Progenitor cell of endocrine pancreas (in vitro differentiated cells): ENCODE data around the gene CHAMP1. TPM values are rescaled to one million over a fixed set of nuclear protein-coding genes. Genes with fewer than 3 reads are reported as not detected.
A peak's percentile ranks its signal among the peaks of the same experiment; 100 is the strongest.

Experiments used
- DNase-seq: peaks from one replicate; pipeline ENCODE4 v3.0.0; 2021; ENCODE audit warnings: low spot score; ENCODE audit not compliant: unreplicated experiment
- H3K27ac Mint-ChIP-seq: 2 replicates; pipeline ENCODE4 v1.8.0; 2021; ENCODE audit warnings: mild to moderate bottlenecking, moderate library complexity, mixed read lengths
- H3K27me3 Mint-ChIP-seq: 2 replicates; pipeline ENCODE4 v1.8.0; 2021; ENCODE audit warnings: mixed read lengths
- H3K36me3 Mint-ChIP-seq: 2 replicates; pipeline ENCODE4 v1.8.0; 2022; ENCODE audit warnings: mixed read lengths; ENCODE audit not compliant: insufficient read depth
- H3K4me1 Mint-ChIP-seq: 2 replicates; pipeline ENCODE4 v1.8.0; 2021; ENCODE audit warnings: low read depth, mixed read lengths
- H3K4me3 Mint-ChIP-seq: 2 replicates; pipeline ENCODE4 v1.8.0; 2021; ENCODE audit warnings: low read depth, mild to moderate bottlenecking, moderate library complexity, mixed read lengths
- H3K9me3 Mint-ChIP-seq: 2 replicates; pipeline ENCODE4 v1.8.0; 2021; ENCODE audit warnings: low read depth, mixed read lengths
- CTCF ChIP-seq: fragments of 200-600 bp; sonication (generic); IDR thresholded peaks from one replicate; pipeline ENCODE4 v1.5.0; 2021; ENCODE audit warnings: antibody characterized with exemption, mild to moderate bottlenecking; ENCODE audit not compliant: unreplicated experiment
- total RNA-seq: library from RNA; stranded (reverse); gene quantifications from 2 replicates; pipeline ENCODE4 v1.2.1, GENCODE V29; 2021

Gene CHAMP1
- total RNA-seq, 1 donor from 2014 or later = 39.8 TPM

GRCh38 chr13:114318624-114319023 is 4.3 kb downstream of the CHAMP1 start:
- Mint-ChIP-seq H3K4me1 (peaks cover 24% of the 10 kb centered on the region), H3K36me3 (peaks cover 26% of the 10 kb centered on the region), H3K9me3 (no peaks in the 10 kb centered on the region), H3K4me3 (no peak overlapping the region), H3K27me3 (no peaks in the 10 kb centered on the region), H3K27ac (peak overlapping the region; percentile 85)
- TF ChIP-seq CTCF = no peak
- no peak for DNase-seq

- H3K4me3 Mint-ChIP-seq = no peak overlapping the region
- no peak for TF ChIP-seq CTCF
- peak overlapping the region; percentile 5 for H3K27ac Mint-ChIP-seq
- H3K36me3 Mint-ChIP-seq = peaks cover 33% of the 10 kb centered on the region
- no peaks in the 10 kb centered on the region for H3K27me3 Mint-ChIP-seq
- peaks cover 24% of the 10 kb centered on the region for H3K4me1 Mint-ChIP-seq
- H3K9me3 Mint-ChIP-seq = no peaks in the 10 kb centered on the region
- no peak for DNase-seq
Observed at GRCh38 chr13:114319441-114319913, 5.2 kb downstream of the CHAMP1 start.

- Mint-ChIP-seq H3K27me3 (no peaks in the 10 kb centered on the region), H3K4me1 (peaks cover 20% of the 10 kb centered on the region), H3K4me3 (no peak overlapping the region), H3K27ac (peak overlapping the region; percentile 70), H3K36me3 (peaks cover 38% of the 10 kb centered on the region), H3K9me3 (no peaks in the 10 kb centered on the region)
- TF ChIP-seq CTCF = no peak
- DNase-seq = no peak
Observed at GRCh38 chr13:114320065-114320464, 5.8 kb downstream of the CHAMP1 start.

GRCh38 chr13:114321256-114321655 is 7.0 kb downstream of the CHAMP1 start:
- Mint-ChIP-seq H3K36me3 (peaks cover 46% of the 10 kb centered on the region), H3K27me3 (no peaks in the 10 kb centered on the region), H3K27ac (no peak overlapping the region), H3K4me1 (peaks cover 23% of the 10 kb centered on the region), H3K9me3 (no peaks in the 10 kb centered on the region), H3K4me3 (no peak overlapping the region)
- no peak for TF ChIP-seq CTCF
- DNase-seq = no peak

- Mint-ChIP-seq H3K27me3 (no peaks in the 10 kb centered on the region), H3K9me3 (no peaks in the 10 kb centered on the region), H3K4me1 (peaks cover 16% of the 10 kb centered on the region), H3K4me3 (no peak overlapping the region), H3K27ac (no peak overlapping the region), H3K36me3 (peaks cover 50% of the 10 kb centered on the region)
- no peak for DNase-seq
- TF ChIP-seq CTCF = no peak
Observed at GRCh38 chr13:114323349-114323748, 9.0 kb downstream of the CHAMP1 start.
